Measurements from ENCODE around the gene MYO5B. TPM values are rescaled to one million over a fixed set of nuclear protein-coding genes. Genes with fewer than 3 reads are reported as not detected.

The MYO5B gene
- total RNA-seq, 4 donors from 2014 or later: 6.3 to 35.2 (median 10.2) TPM

DNA sequence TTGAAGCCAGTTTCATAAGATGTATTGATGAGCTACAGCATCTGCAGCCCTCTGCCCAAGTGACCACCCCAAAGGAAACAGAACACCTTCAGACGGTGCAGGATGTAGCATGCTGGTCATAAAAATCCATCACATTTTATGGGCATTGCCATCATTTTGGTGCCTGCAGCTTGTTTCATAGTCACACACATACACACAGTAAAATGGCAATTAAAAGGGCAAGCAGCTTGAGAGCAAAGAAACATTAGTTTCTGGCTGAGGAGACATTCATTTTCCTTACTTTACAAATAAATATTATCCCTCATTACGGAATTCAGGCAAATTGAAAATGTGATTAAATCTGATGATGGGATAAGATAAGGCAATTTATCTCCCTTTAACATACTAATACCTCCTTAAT, 13.4 kb downstream of the MYO5B start:
- Histone ChIP-seq H3K27me3 (no peaks in the 10 kb centered on the region), H3K36me3 (no peaks in the 10 kb centered on the region), H3K9me3 (no peaks in the 10 kb centered on the region), H3K27ac (no peak overlapping the region), H3K4me1 (no peaks in the 10 kb centered on the region), H3K4me3 (no peak overlapping the region)
- DNase-seq (ENCODE audit: low spot score in 2 of 2): no peak
- WGBS, 2 donors: 56 to 78% methylated on average over 2 of the region's 2 CpGs
- no peak for TF ChIP-seq EP300 (IDR thresholded peaks at IDR 0.05)
- no peak for TF ChIP-seq CTCF (IDR thresholded peaks at IDR 0.05)
- TF ChIP-seq POLR2A (IDR thresholded peaks at IDR 0.05): no peak

DNA sequence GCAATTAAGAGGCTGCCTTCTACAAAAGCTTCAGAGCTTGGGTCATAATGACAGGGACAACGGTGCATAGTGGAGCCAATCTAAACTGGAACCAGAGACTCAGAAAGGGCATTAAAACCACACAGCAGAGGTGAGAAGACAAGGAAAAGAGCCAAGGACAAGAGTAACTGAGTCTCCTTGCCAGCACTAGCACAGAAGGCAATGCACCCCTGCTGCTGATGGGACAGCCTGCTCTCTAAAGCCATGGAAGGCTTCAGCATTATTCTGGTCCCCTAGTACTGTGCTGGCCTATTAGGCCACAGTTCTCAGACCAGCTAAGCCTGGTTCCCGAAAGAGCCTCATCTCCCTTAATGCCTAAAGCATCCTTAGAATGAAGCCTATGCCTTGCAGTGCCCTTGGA, 15.5 kb downstream of the MYO5B start:
- no peaks in the 10 kb centered on the region for H3K27me3 ChIP-seq
- no peaks in the 10 kb centered on the region for H3K4me1 ChIP-seq
- H3K36me3 ChIP-seq: no peaks in the 10 kb centered on the region
- H3K27ac ChIP-seq: no peak overlapping the region
- DNase-seq (ENCODE audit: low spot score in 2 of 2): no peak
- H3K4me3 ChIP-seq: no peak overlapping the region
- WGBS, 2 donors: 73 to 84% methylated on average over 2 of the region's 2 CpGs
- no peak for TF ChIP-seq POLR2A (IDR thresholded peaks at IDR 0.05)
- TF ChIP-seq CTCF (IDR thresholded peaks at IDR 0.05): no peak
- no peak for TF ChIP-seq EP300 (IDR thresholded peaks at IDR 0.05)
- no peaks in the 10 kb centered on the region for H3K9me3 ChIP-seq

GRCh38 chr18:50177294-50177992, 17.5 kb downstream of the MYO5B start:
- no peak for DNase-seq (ENCODE audit: low spot score in 2 of 2)
- Histone ChIP-seq H3K9me3 (no peaks in the 10 kb centered on the region), H3K4me3 (no peak overlapping the region), H3K27ac (no peak overlapping the region), H3K4me1 (no peaks in the 10 kb centered on the region), H3K36me3 (no peaks in the 10 kb centered on the region), H3K27me3 (no peaks in the 10 kb centered on the region)
- WGBS, 2 donors: 18 to 28% methylated on average over 3 of the region's 3 CpGs
- no peak for TF ChIP-seq EP300 (IDR thresholded peaks at IDR 0.05)
- TF ChIP-seq CTCF (IDR thresholded peaks at IDR 0.05): no peak
- no peak for TF ChIP-seq POLR2A (IDR thresholded peaks at IDR 0.05)

GRCh38 chr18:50172367-50172766, 22.6 kb downstream of the MYO5B start:
- no peaks in the 10 kb centered on the region for H3K9me3 ChIP-seq
- no peaks in the 10 kb centered on the region for H3K4me1 ChIP-seq
- no peaks in the 10 kb centered on the region for H3K36me3 ChIP-seq
- no peak overlapping the region for H3K4me3 ChIP-seq
- H3K27ac ChIP-seq: no peak overlapping the region
- TF ChIP-seq CTCF (IDR thresholded peaks at IDR 0.05) (no peak), POLR2A (IDR thresholded peaks at IDR 0.05) (no peak)
- no peak for DNase-seq (ENCODE audit: low spot score in 2 of 2)
- no peaks in the 10 kb centered on the region for H3K27me3 ChIP-seq
- 89 to 94% methylated on average over 3 of the region's 3 CpGs for WGBS, 2 donors

DNA sequence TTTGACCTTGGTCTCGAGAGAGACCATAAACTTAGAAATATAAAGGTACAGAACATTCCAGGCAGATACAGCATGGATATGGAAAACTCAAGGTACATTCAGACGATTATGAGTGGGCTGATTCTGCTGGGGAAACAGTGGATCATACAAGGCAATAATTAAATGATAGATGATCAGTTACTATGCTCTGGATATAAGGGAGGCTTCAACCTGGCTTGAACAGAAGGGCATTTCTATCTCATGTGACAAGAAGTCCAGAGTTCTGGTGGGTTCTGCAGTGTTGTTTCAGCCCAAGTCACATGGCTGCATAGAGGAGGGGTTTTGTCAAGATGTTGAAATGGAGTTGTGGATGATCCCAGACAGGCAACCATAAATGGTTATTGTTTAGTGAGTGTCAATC, 23.5 kb downstream of the MYO5B start:
- no peak overlapping the region for H3K27ac ChIP-seq
- H3K36me3 ChIP-seq: no peaks in the 10 kb centered on the region
- H3K4me1 ChIP-seq: no peaks in the 10 kb centered on the region
- WGBS, 2 donors: 81% methylated on average over 2 of the region's 2 CpGs; no CpG with 5 or more reads in 1 of the 2 donors
- no peak for TF ChIP-seq CTCF (IDR thresholded peaks at IDR 0.05)
- no peak for TF ChIP-seq POLR2A (IDR thresholded peaks at IDR 0.05)
- no peak for TF ChIP-seq EP300 (IDR thresholded peaks at IDR 0.05)
- H3K27me3 ChIP-seq: no peaks in the 10 kb centered on the region
- H3K9me3 ChIP-seq: no peaks in the 10 kb centered on the region
- no peak overlapping the region for H3K4me3 ChIP-seq
- no peak for DNase-seq (ENCODE audit: low spot score in 2 of 2)
